WTC11 (cell line): ENCODE measurements around the gene FA2H. TPM values are rescaled to one million over a fixed set of nuclear protein-coding genes. Genes with fewer than 3 reads are reported as not detected.

ENCODE experiments used
- ATAC-seq: fragments of 200-7000 bp; cut with Tn5 transposase; 2 replicates; pipeline ENCODE4 v1.10.0; 2021; ENCODE audit warnings: mild to moderate bottlenecking, moderate library complexity
- CTCF ChIA-PET: fragments of 300-600 bp; sonication (Branson Sonifier 250); formaldehyde crosslinking; loops from one replicate; lab custom pipeline; 2021; ENCODE audit warnings: antibody characterized with exemption; lab: Charles Lee
- POLR2A ChIA-PET: fragments of 350-600 bp; sonication (Branson Sonifier 250); formaldehyde crosslinking; loops from one replicate; lab custom pipeline; 2021; ENCODE audit warnings: antibody characterized with exemption; lab: Charles Lee
- DNase-seq: peaks from one replicate; pipeline ENCODE4 v3.0.0; 2021; ENCODE audit warnings: low spot score
- H3K27ac Mint-ChIP-seq: 2 replicates; pipeline ENCODE4 v1.8.0; 2021; ENCODE audit warnings: mixed read lengths
- H3K27me3 Mint-ChIP-seq: 2 replicates; pipeline ENCODE4 v1.8.0; 2021; ENCODE audit warnings: low read depth, mild to moderate bottlenecking, moderate library complexity, mixed read lengths
- H3K36me3 Mint-ChIP-seq: 2 replicates; pipeline ENCODE4 v1.8.0; 2021; ENCODE audit warnings: mixed read lengths
- H3K4me1 Mint-ChIP-seq: 2 replicates; pipeline ENCODE4 v1.8.0; 2022; ENCODE audit warnings: mixed read lengths
- H3K4me3 Mint-ChIP-seq: 2 replicates; pipeline ENCODE4 v1.8.0; 2021; ENCODE audit warnings: mild to moderate bottlenecking, moderate library complexity, mixed read lengths
- H3K9me3 Mint-ChIP-seq: 2 replicates; pipeline ENCODE4 v1.8.0; 2021; ENCODE audit warnings: mixed read lengths
- ATF1 ChIP-seq: sonication (generic); formaldehyde crosslinking; IDR thresholded peaks from 2 replicates; pipeline ENCODE4 v1.8.1; 2023; ENCODE audit warnings: mild to moderate bottlenecking, moderate library complexity, missing genetic modification reagents
- STAT6 ChIP-seq: sonication (generic); formaldehyde crosslinking; conservative IDR thresholded peaks from 2 replicates; pipeline ENCODE4 v1.8.1; 2023; ENCODE audit warnings: mild to moderate bottlenecking, low read depth, missing genetic modification reagents, moderate library complexity
- ZNF423 ChIP-seq: fragments of 250-450 bp; sonication (Bioruptor Pico); IDR thresholded peaks from 2 replicates; pipeline ENCODE4 v2.1.2; 2022; ENCODE audit warnings: mild to moderate bottlenecking, moderate library complexity
- total RNA-seq: library from RNA; stranded (reverse); gene quantifications from 3 replicates; pipeline ENCODE4 v1.2.3, GENCODE V29; 2021
- TF ChIP-seq, protein P1 (sequence below): fragments of 250-450 bp; sonication (Bioruptor Pico); IDR thresholded peaks from 2 replicates; pipeline ENCODE4 v1.9.0; 2021; ENCODE audit warnings: mild to moderate bottlenecking

The FA2H gene
- total RNA-seq, 1 experiment from 2014 or later = 10.9 TPM

- Mint-ChIP-seq H3K9me3 (peaks cover 5% of the 10 kb centered on the region), H3K36me3 (peaks cover 42% of the 10 kb centered on the region), H3K27me3 (peaks cover 4% of the 10 kb centered on the region), H3K4me1 (peaks cover 17% of the 10 kb centered on the region), H3K4me3 (peak overlapping the region; percentile 85), H3K27ac (no peak overlapping the region)
- TF ChIP-seq, protein P1, sequence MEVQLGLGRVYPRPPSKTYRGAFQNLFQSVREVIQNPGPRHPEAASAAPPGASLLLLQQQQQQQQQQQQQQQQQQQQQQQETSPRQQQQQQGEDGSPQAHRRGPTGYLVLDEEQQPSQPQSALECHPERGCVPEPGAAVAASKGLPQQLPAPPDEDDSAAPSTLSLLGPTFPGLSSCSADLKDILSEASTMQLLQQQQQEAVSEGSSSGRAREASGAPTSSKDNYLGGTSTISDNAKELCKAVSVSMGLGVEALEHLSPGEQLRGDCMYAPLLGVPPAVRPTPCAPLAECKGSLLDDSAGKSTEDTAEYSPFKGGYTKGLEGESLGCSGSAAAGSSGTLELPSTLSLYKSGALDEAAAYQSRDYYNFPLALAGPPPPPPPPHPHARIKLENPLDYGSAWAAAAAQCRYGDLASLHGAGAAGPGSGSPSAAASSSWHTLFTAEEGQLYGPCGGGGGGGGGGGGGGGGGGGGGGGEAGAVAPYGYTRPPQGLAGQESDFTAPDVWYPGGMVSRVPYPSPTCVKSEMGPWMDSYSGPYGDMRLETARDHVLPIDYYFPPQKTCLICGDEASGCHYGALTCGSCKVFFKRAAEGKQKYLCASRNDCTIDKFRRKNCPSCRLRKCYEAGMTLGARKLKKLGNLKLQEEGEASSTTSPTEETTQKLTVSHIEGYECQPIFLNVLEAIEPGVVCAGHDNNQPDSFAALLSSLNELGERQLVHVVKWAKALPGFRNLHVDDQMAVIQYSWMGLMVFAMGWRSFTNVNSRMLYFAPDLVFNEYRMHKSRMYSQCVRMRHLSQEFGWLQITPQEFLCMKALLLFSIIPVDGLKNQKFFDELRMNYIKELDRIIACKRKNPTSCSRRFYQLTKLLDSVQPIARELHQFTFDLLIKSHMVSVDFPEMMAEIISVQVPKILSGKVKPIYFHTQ (CRISPR knock-in tag) = no peak
- TF ChIP-seq STAT6 (no peak), ATF1 (CRISPR knock-in tag) (no peak), ZNF423 (no peak)
- ChIA-PET CTCF (interaction anchor here (0.7 to 2.7 kb wide), 4 partner anchors 13 to 197 kb away, joined by 3 to 35 read pairs (median 16); no protein-coding TSS in a partner anchor), POLR2A (interaction anchor here (0.5 to 2.1 kb wide), 4 partner anchors 30 to 775 kb away, joined by 3 to 8 read pairs (median 5); partner anchors contain the start of genes GLG1 and MLKL)
- no peak for DNase-seq
- ATAC-seq = no peak
Measured at GRCh38 chr16:74666010-74666421, 108.6 kb downstream of the FA2H start.

Other genes starting within 250 kb of the FA2H start
- gene GLG1, start 167.7 kb downstream of the FA2H start, total RNA-seq = 156 to 179 TPM (median 171 TPM) in 3 replicates
- 78.8 to 109 TPM (median 86.2 TPM) in 3 replicates for gene RFWD3, start 107.9 kb downstream of the FA2H start, total RNA-seq
- 4.3 to 5.0 TPM (median 4.4 TPM) in 3 replicates for gene MLKL, start 74.0 kb downstream of the FA2H start, total RNA-seq
- 100 to 111 TPM (median 102 TPM) in 3 replicates for gene WDR59, start 210.3 kb upstream of the FA2H start, total RNA-seq
- gene ZNRF1, start 224.2 kb upstream of the FA2H start, total RNA-seq = 44.3 to 47.6 TPM (median 46.5 TPM) in 3 replicates